SH-SY5Y (cell line): Measurements from ENCODE around the gene ADD1.

ENCODE experiments used
- GATA2 ChIP-seq: IDR thresholded peaks from 2 replicates; pipeline ENCODE4 v1.6.1; 2011; ENCODE audit warnings: mild to moderate bottlenecking, low read depth, low read length
- GATA3 ChIP-seq: IDR thresholded peaks from 2 replicates; pipeline ENCODE4 v1.6.1; 2011; ENCODE audit warnings: low read depth, mild to moderate bottlenecking, low read length, moderate library complexity

ADD1 gene

DNA sequence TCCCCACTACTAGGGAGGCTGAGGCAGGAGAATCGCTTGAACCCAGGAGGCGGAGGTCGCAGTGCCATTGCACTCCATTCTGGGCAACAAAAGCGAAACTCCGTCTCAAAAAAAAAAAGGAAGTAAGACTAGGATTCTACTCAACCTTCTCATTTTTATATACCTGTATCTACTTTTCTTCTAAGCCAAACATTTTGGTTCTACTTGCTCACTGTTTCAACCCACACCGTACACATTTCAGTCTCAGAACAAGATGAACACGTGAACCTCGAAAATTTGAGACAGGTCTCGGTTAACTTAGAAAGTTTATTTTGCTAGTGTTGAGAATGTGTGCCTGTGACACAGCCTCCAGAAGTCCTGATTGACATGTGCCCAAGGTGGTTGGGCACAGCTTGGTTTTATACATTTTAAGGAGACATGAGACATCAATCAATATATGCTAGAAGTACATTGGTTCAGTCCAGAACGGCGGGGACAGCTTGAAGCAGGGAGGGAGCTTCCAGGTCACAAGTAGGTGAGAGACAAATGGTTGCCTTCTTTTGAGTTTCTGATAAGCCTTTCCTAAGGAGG, 3.7 kb downstream of the ADD1 start:
- TF ChIP-seq GATA2 (no peak), GATA3 (no peak)

DNA sequence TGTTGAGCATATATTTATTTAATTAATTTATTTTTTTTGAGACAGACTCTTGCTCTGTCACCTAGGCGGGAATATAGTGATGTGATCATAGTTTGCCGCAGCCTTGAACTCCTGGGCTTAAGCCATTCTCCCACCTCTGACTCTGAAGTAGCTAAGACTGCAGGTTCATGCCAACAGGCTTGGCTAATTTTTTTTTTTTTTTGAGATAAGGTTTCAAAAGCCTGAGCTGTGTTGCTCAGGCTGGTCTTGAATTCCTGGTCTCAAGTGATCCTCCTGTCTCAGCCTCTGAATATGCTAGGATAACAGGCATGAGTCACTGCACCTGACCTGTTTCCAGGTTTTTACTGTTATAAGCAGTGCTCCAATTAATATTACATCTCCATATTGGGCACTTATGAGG, 4.8 kb downstream of the ADD1 start:
- TF ChIP-seq GATA3, result no peak
- TF ChIP-seq GATA2, result no peak

DNA sequence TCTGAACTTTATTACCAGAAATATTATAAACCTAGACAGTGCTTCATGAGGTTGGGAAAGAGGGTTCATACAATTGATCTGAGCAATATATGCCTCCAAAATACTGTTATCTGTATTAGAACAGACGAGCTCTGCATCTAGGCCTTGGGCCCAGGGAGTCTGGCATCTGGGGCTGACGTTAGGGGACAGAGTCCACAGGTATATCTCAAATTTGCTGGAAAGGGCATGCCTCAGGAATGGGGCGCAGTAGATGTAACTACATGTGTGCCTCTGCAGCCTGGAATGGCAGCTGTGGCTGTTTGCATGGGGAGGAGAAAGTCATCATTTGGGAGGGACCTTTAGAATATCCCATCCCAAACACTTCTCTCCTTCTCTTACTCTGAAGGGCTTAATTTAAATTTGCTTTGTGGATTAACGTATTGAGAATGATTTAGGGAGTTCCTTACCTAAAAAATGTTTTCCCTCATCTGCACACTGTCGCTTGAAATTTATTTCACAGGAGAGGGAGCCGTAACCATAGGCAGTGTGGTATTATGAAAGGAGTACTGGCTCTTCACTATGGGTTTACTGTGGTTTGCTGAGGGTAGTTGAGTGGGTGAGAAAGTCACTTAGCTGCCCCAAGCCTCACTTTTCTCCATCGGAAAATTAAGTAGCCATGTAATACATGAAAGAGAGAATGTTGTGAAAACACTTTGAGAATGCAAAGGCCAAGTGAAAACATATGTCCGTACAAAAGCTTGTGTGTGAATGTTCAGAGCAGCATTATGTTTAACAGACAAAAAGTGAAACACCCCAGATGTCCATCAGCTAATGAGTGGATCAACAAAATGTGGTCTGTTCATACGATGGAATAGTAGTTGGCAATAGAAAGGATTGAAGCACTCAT, 5.9 kb downstream of the ADD1 start:
- TF ChIP-seq GATA3, result no peak
- TF ChIP-seq GATA2, result no peak

DNA sequence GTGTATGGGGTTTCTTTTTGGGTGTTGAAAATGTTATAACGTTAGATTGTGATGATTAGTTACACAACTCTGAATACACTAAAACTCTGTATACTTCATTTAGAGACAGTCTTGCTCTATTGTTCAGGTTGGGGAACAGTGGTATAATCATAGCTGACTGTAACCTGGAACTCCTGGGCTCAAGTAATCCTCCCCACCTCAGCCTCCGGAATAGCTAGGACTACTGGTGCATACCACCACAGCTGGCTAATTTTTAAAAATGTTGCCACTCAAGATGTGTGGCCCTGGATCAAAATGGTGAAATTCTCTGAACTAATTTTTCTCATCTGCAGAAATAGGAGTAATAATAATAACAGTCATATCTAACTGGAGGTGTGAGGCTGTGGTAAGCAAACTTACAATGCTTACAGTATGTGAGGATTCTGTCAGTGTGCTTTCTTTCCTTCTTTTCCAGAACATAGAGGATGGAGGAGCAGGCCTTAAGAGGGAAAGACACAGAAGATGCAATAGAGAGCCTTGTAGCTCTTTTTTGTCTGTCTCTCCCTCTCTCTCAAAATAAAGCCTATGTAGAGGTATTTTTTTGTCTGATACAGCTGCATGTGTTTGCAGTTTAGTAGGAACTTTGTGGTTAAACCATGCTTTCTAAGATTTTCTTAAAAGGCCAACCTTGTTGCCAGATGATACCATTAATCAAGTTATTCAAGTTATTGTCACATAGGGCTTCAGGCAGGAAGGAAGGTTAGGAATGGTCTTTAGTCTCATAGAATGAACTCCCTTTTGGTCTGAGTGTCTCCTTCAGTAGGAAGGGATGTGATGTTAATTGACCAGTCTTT, 7.5 kb downstream of the ADD1 start:
- TF ChIP-seq GATA2, result no peak
- TF ChIP-seq GATA3, result no peak

DNA sequence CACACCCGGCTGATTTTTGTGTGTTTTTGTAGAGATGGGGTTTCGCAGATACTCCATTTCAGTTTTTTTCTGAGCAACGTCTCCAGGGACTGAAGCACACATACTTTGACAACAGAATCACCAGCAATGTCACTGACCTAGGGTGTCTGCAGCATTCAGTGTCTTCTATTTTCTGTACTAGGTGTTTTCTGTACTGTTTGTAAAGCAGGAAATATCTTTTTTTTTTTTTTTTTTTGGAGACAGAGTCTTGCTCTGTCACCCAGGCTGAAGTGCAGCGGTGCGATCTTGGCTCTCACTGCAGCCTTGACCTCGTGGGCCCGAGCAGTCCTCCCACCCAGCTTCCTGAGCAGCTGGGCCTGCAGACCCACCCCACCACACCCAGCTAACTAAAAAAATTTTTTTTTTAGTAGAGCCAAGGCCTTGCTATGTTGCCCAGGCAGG, 8.9 kb downstream of the ADD1 start:
- no peak for TF ChIP-seq GATA3
- no peak for TF ChIP-seq GATA2

DNA sequence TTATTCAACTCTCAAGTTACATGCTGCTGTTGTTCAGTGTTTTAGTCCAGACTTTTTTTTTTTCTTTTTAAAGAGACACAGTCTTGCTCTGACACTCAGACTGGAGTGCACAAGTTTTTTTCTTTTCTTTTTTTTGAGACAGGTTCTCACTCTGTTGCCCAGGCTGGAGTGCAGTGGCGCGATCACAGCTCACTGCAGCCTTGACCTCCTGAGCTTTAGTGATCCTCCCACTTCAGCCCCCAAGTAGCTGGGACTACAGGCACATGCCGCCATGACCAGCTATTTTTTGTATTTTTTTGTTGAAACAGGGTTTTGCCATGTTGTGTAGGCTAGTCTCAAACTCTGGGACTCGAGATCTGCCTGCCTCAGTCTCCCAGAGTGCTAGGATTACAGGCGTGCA, 11.9 kb downstream of the ADD1 start:
- TF ChIP-seq GATA3 (no peak), GATA2 (no peak)

DNA sequence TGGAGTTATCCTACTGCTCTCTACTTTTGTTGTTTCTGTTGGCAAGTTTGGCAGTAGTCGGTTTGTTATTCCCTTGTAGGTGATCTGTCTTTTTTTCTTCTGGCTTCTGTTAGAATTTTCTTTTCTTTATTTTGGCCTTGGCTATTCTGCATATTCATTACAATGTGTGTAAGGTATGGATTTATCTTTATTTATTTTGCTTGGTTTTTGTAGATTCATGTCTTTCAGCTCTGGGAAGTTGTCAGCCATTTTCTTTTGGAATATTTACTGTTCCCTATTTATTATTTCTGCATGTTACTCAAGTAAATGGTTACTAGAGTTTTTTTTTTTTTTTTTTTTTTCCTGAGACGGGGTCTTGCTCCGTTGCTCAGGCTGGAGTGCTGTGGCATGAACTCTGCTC, 12.6 kb downstream of the ADD1 start:
- TF ChIP-seq GATA3 (no peak), GATA2 (no peak)

DNA sequence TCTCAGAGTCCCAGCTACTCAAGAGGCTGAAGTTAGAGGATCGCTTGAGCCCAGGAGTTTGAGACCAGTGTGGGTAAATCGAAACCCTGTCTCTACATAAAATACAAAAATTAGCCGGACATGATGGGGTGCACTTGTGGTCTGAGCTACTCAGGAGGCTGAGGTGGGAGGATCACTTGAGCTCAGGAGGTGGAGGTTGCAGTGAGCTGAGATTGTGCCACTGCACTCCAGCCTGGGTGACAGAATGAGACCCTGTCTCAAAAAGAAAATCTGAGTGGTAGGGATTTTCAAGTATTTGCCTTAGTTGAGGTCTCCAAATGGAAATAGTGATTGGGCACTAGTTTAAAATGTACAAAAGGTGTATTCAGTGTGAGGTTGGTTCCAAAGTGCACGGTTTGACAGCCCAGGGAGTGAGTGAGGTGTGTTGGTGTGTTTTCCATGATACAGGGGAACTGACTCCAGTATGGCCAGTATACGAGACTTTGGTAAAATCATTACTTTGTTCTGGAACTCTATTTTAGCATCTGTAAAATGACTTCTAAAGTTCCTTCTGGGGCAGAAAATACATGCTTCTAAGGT, 13.8 kb downstream of the ADD1 start:
- TF ChIP-seq GATA2 (no peak), GATA3 (no peak)

DNA sequence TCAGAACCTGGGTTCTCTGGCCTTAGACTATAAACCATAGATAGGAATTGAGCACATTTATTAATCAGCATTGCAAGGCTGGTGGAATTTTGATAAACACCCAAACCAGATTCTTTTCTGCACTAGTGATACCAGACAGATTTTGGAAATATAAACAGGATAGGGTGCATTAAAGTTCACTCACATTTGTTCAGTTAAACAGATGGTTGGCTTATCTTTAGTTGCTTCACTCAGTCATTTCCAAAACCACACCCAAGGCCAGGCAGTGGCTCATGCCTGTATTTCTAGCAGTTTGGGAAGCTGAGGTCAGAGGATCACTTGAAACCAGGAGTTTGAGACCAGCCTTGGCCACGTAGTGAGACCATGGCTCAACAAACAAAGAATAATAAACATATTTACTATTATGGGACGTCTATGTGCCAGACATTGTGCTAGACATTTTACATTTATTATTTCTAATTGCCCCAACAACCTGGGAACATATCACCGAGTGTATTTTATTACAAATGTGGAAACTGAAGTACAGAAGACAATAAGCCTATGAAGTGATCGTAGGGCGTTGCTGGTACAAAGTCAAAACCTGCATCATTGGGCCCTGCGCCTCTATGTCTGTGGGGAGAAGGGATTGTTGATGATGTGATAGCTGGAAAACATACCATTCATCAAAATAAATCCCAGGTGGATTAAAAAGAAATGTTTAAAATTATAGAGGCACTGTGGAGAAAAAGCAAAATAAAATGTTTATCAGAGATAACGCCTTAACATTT, 15.0 kb downstream of the ADD1 start:
- TF ChIP-seq GATA2 (no peak), GATA3 (no peak)

DNA sequence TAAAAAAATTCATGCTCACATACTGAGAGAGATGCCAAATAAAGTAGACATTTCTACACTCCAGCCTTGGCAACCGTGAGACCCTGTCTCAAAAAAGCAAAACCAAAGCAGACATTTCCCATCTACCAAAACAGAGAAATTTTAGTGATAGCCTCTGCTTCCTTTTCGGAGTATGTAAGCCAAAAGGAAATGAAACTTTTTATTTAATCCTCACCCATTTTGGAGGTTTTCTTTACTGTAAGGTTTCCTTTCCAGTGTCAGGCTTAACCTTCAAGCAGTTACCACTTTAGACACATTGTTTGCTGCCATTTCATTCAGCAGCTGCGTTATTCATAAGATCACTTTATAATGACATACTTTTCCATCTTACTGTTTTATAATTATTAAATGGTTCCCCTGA, 15.9 kb downstream of the ADD1 start:
- TF ChIP-seq GATA3, result no peak
- no peak for TF ChIP-seq GATA2

DNA sequence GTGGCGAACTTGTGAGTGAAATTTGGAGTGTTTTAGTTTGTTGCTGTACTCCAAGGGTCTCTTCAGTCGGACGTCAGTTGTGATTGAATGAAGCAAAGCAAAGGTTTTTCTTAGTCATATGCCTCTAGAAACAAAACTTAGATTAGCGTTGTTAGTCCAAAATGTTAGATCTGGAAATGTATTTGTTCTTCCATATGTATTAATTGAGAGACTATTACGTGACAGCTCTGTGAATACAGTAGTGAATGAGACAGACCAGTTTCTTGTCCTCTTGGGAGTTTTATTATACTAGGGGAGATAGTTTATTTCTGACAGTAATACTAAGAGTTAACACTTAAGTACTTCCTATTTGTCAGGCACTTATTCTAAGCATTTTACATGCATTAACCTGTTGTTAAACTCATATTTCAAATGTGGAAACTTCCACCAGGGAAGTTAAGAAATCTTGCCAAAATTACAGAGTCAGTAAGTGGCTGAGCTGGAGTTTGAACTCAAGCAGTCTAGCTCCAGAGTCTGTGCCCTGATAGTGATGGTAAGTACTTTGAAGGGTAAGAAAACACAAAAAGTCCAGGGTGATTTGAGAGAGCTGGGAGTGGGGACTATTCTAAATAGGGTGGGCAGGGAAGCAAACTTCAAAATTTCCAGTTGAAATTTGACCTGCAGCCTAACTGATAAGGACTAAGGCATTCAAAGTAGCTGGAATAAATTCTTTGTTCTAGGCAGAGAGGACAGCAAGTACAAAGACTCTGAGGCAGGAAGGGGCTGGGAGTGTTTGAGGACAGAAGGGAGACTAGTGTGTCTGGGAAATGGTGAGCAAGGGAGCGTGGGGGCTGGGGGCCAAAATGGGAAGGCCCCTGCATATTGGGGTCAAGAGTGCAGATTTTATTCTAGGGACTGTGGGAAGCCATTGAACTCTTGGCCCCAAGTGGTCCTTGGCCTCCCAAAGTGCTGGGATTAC, 17.0 kb downstream of the ADD1 start:
- TF ChIP-seq GATA3 (no peak), GATA2 (no peak)

DNA sequence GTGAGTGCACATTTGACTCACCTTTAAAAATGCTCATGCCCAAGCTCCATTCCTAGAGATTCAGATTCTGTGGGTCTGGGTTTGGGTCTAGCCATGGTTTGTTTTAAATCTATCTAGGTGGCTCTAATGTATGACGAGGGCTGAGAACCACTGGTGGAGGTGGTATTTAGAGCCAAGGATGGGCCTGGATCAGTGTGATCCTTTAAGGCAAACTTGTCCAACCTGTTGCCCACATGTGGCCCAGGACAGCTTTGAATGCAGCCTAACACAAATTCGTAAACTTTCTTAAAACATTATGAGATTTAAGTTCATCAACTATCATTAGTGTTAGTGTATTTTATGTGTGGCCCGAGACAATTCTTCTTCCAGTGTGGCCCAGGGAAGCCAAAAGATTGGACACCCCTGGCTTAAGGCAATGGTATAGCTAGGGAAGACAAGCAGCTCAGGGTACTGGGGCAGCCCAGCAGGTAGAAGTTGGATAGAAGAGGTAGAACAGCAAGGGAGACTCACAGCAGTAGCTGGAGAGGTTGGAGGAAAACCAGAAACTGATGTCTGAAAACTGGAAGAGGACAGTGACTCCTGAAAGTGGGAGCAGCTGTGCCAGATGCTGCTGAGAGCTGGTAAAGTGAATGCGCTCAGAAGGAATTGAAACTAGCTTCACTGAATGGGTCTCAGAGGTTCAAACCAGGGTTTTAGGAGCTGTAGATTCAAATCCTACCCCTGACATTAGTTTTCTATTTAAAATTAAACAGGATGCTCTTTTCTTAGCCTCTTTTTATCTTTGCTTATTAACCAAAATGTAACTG, 18.2 kb downstream of the ADD1 start:
- TF ChIP-seq GATA2 (no peak), GATA3 (no peak)
